Germinal center (tissue), 1 donor: Measurements from ENCODE around the gene C11orf21.

Experiments used
- DNase-seq: peaks from one replicate; pipeline ENCODE4 v3.0.0; 2012; ENCODE audit warnings: mixed read lengths, low spot score

Gene C11orf21

GRCh38 chr11:2320568-2321310 lies 19.0 kb upstream of the C11orf21 start:
- DNase-seq = no peak

DNA sequence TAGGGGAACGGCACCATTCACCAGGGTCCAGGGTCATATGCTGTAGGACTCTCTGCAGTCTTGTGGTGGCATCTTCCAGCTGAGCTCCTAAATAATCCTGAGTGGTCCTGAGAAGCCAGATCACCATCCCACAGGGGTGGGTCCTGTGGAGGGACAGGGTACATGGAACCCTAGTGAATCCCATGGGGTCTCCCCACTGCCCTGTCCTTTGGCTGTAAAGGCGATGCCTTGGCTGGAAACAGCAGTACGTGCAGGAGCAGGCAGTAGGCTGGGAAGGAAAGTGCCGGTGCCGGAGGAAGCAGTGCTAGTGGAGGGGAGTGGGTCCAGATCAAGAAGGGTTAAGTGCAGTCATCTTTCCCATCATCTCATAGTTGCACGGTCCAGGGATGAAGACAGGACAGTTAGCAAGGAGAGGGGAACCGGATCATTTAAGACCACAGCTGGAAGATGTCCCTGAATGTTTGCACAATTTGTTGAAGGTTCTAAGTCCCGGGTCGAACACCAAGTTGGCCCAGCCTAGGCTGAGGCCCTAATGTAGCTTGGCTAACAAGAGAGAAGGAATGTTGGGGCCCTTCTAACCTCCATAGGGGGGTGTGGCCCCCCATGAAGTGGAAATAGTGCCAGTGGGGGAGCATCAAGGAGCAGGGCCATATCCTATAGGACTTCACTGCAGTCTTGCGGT lies 18.2 kb upstream of the C11orf21 start:
- DNase-seq = no peak

DNA sequence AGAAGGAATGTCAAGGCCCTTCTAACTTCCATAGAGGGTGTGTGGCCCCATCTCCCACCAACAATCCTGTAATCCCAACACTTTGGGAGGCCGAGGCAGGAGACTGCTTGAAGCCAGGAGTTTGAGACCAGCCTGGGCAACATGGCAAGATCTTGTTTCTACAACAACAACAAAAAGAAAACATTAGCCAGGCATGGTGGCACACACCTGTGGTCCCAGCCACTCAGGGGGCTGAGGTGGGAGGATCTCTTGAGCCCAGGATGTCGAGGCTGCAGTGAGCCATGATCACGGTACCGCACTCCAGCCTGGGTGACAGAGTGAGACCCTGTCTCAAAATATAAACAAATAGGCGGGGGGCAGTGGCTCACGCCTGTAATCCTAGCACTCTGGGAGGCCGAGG lies 17.0 kb upstream of the C11orf21 start:
- no peak for DNase-seq

DNA sequence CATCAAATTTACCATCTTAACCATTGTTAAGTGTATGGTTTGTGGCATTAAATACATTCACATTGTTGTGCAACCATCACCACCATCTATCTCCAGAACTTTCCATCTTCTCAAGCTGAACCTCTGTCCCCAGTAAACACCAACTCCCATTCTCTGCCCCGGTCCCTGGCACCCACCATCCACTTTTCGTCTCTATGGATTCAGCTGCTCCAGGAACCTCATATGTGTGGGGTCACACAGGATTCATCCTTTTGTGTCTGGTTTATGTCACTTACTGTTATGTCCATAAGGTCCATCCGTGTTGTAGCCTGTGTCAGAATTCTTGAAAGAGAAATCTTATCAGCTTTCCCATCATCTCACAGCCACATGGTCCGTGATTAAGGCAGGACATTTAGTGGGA lies 16.4 kb upstream of the C11orf21 start:
- no peak for DNase-seq

- no peak for DNase-seq
Observed at GRCh38 chr11:2317354-2318050, 15.8 kb upstream of the C11orf21 start.

- DNase-seq = no peak
Observed at GRCh38 chr11:2316963-2317244, 15.2 kb upstream of the C11orf21 start.

GRCh38 chr11:2316169-2316962 lies 14.6 kb upstream of the C11orf21 start:
- no peak for DNase-seq

DNA sequence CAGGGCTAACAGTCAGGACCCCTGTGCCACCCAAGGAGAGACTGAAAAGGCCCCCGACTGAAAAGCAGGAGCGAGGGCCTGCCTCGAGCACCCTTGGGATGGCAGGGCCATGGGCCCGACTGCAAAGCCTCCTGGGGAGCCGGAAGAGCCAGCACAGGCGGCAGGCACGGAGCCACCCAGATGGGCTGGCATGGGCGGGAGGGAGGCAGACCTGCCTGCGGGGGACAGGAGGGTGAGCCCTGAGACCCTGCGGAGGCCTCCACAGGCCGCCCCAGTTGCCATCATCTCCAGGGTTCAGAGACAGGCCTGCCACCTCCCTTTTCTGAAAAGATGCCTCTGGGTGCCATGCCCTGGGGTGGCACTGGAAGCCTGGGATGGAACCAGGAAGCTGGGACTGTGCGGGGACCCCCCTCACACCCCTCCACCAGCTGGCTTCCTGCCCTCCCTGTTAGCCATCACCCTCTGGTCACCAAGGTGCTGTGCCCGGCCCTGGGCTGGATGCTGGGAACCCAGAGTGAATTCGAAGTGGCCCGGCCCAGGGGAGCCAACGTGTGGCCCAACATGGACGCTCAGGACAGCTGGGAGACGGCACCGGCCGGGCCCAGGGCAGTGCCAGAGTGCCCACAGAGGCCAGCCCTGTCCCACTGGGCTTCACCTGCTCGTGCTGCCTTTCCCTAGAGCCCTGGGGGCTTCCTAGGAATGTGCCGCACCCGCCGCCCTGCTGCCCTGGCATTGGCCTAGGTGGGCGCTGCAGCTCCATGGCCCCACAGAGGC lies 13.9 kb upstream of the C11orf21 start:
- no peak for DNase-seq

DNA sequence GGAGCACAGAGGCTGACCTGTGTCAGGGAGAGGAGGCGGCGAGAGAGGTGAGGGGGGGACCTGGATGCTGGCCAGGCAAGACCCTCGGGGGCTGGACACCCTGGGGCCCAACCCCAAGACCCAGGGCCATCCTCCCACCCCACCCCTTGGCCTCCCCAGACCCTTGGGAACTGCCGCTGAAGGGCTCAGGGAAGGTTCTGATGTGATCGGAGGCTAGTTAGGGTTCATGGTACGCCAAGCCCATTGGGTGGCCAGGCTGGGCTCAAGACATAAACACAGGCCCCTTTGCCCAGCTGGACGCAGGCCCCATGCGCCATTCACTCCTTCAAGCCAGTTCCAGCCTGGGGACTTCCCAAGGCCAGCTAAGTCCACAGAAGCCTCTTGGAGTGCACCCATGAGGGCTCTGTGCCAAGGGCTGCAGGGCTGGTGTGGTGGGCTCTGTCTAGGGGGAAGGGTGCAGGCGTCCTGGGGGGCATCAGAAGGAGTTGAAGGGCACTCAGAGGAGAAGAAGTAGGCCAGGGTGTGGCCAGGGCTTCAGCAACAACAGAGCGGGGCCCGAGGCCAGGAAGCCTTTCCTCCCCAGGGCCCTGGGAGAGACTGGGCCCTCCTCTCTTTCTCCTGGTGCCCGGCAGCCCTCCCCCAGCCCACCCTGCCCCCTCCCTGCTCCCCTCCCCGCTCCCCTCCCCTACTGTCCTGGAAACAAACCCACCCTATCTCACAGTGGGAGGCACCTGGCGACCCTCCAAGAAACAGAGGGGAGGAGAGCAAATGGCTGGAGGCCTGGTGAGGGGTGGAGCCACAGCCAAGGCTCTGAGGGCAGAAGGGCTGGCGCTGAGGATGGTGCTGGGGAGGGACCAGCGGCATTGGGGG lies 13.0 kb upstream of the C11orf21 start:
- no peak for DNase-seq

- DNase-seq = no peak
Observed at GRCh38 chr11:2314136-2314524, 12.4 kb upstream of the C11orf21 start.

- no peak for DNase-seq
Observed at GRCh38 chr11:2313051-2313951, 11.6 kb upstream of the C11orf21 start.

DNA sequence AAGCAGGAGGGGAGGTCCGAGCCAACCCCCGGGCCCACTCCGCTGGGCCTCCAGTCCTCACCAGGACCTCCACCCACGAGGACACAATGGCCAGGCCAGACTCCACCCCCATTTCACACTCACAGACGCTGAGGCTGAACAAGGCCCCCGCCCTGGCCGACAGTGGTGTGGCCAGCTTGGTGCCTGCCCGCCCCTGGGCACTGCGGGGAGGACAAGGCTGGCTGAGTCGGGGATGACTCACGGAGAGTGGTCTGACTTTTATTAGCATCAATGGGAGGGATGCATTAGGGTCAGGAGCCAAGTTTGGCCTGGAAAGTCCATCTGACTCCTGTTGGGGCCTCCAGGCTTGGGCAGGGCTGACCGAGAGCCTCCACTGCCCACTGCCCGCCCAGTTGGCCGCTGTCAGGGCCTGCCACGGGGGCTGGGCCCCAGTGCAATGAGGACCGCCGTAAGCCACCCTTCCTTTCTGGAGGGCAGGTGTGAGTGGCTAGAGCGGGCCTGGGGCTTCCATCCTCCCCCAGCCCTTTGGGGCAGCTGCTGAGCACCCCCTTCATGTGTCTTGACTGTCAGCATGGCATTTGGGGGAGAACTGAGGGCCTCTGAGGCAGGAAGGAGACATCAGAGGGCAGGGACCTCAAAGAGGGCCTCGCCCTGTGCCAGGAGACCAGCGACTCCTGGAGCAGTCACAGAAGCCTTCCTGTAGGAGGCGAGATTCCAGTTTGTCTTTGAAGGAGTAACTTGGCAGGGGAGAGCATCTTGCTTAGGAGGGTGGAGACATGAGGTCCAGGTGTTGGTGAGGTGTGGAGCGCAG lies 10.7 kb upstream of the C11orf21 start:
- DNase-seq = no peak

DNA sequence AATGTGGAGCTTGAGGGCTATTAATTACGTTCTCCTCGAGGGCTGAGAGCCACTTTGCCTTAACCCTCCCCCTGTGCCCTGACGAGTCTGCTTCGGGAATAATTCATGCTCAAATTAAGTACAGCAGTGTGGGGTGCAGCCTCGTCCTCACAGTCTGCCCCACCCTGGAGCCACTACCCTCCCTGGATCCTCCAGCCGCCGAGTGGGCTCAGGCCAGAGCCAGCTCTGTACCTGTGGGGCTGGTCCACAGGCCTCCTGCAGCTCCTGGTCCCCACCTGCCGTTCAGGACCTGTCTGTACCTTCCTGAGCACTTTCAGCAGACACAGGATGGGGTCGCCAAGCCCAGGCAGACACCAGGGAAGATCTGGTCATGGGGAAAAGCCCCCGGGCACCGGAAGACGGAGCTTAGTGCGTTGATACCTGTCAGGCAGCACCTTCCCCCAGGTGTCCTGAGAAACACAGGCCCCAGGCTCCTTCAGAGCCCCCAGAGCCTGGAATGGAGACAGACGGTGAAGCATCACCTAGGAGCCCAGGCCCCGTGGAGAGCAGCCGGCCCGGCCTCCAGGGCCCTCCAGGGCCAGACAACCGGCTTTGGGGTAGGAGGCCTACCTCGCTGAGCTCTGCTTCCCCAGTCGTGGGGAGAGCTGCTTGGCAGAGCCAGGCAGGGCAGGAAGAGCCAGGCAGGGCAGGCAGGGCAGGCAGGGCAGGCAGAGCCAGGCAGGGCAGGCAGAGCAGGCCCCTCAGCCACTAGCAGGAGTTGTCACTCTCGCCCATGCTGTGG lies 9.8 kb upstream of the C11orf21 start:
- DNase-seq = no peak

DNA sequence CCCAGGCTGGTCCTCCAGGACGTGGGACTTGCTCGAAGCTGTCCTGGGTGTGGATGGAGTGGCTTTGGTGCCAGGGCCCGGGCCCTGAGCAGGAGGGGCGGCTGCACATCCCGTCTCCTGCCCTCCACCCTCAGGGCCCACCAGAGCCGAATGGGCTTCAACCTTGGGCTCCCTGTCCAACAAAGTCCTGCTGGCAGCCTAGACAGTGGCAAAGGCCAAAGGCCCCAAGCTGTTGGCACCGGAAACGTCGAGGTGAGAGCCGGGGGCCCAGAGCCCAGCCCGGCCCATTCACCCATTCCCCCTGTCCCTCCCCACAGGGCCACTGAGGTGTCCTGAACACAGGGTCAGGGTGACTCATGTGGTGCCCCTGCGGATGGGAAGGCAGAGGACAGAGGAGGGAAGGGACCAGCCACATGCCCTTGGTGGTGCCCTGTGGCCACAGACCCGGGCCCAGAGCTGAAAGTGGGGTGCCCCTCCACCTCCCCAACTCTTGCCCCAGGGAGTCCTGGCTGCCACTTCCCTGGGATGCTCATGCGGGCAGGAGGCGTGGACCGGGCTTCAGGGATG lies 9.2 kb upstream of the C11orf21 start:
- DNase-seq = no peak

DNA sequence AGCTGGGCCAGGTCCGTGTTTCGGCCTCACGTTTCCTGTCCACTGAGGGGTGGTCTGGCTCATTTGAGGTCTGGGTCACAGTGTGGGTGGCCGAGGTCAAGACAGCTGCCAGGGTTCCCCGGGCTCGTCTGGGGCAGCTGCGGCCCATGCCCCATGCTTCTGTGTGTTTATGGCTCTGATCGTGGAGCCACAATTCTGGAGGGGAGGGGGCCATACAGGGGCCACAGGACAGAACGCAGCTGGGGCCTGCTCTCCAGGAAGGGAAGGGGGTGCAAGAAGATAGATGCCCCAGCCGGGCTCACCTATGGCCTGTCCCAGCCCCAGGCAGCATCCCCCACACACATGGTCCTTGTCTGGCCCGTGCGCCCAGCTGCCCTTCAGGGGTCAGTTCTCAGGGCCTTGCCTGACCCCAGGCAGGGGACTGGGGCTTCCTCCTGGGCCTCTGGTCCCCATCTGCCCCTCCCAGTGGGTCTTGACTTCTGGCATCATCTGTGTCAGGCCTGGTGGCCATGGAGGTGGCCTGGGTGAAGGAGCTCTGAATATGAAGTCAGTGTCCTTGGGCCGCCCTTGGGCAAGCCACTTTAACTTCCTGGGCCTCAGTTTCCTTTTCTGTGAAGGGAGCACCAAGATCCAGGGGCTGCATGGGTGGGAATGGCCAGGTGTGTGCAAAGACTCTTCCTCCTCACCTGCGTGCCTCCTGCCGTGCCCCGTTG lies 8.5 kb upstream of the C11orf21 start:
- DNase-seq = no peak

DNA sequence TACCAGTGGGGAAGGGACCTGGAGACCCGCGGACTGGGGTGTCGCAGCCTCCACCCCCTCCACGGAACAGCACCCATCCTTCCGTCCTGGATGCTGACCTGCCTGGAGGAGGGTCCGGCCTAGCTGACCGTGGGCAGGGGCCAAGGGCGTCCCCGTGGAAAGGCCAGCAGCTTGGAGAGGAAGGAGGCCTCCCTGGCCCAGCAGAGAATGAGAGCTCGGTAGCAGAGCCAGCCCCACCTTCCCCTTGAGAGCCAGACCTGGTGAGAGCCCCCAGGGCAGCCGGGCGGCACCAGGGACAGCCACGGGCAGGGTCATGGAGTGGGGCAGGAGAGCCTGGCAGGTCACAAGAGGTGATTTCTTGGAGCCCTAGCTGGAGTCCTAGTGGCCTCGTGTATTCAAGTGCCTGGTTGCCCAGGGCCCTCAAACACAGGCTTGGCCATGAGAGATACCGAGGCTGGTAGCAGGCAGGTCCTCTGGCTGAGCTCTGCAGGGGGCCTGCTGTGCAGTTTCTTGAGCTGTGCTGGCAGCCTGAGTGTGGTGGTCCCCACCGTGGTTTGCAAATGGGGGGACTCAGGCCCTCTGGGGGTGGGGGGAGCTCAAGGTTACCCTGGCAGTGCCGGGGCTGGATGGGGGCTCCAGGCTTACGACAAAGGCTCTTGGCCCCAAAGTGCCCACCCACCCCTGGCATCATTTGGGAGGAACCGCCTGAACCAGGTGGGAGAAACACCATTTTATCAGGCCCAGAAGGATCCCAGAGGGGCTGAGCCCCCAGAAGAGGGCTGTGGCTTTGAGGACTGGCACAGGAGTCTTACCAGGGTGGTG lies 7.7 kb upstream of the C11orf21 start:
- DNase-seq = no peak
